HepG2 (cell line): ENCODE measurements around the gene LXN. TPM values are rescaled to one million over a fixed set of nuclear protein-coding genes. Genes with fewer than 3 reads are reported as not detected.

Experiments
- ATAC-seq: fragments of 200-7000 bp; cut with Tn5 transposase; 3 replicates; pipeline ENCODE4 v1.9.1; 2020; ENCODE audit warnings: mild to moderate bottlenecking, moderate library complexity
- BruUV-seq: library from RNA; stranded (reverse); fragments of 400-500 nt; replicated peaks from 2 replicates; lab custom pipeline; 2021; lab: Mats Ljungman, UMichigan
- CTCF ChIA-PET: fragments of 300-600 bp; formaldehyde crosslinking; extraction: SDS; loops from one replicate; lab custom pipeline; 2021; ENCODE audit warnings: low total read pairs, inconsistent platforms, low intra/inter-chr PET ratio; lab: Yijun Ruan, JAX
- POLR2A ChIA-PET: fragments of 350-600 bp; sonication (Branson Sonifier 250); formaldehyde crosslinking; loops from one replicate; lab custom pipeline; 2020; ENCODE audit warnings: antibody characterized with exemption, inconsistent platforms; lab: Yijun Ruan, JAX
- DNase-seq: peaks from one replicate; pipeline ENCODE4 v3.0.0-alpha.2; 2015; ENCODE audit warnings: low spot score
- FAIRE-seq: peaks from 3 replicates; lab custom pipeline; 2011; peaks lifted over from hg19 to GRCh38; lab: Jason Lieb, UNC
- H2AFZ ChIP-seq: one replicate; pipeline ENCODE4 v1.6.1; 2011; ENCODE audit warnings: low read length, inconsistent platforms
- H3K27ac ChIP-seq: fragments of 300-600 bp; 3 replicates; pipeline ENCODE4 v1.8.0; 2011; ENCODE audit warnings: mixed run types, mild to moderate bottlenecking, mixed read lengths, low read length, inconsistent platforms; ENCODE audit not compliant: insufficient read depth; ENCODE audit errors: extremely low read length
- H3K27me3 ChIP-seq, 2 experiments: fragments of 200-600 bp in 1 of 2; 2 replicates in 1 of 2; 3 replicates in 1 of 2; pipeline versions ENCODE4 v1.6.0 to v1.8.0; 2011; ENCODE audit warnings: low read length in 2 of 2, mild to moderate bottlenecking in 2 of 2, moderate library complexity in 2 of 2, inconsistent platforms in 1 of 2; ENCODE audit not compliant: insufficient read depth in 2 of 2, control insufficient read depth in 1 of 2
- H3K36me3 ChIP-seq, 2 experiments: fragments of 200-600 bp in 1 of 2; replicated peaks in 1 of 2; 2 replicates in 1 of 2; 3 replicates in 1 of 2; pipeline versions ENCODE4 v1.5.1 to v1.8.0; 2011; ENCODE audit warnings: low read length in 2 of 2, inconsistent platforms in 1 of 2; ENCODE audit not compliant: insufficient read depth in 2 of 2, control insufficient read depth in 1 of 2
- H3K4me1 ChIP-seq: 2 replicates; pipeline ENCODE4 v1.5.1; 2012; ENCODE audit warnings: low read length, inconsistent platforms; ENCODE audit not compliant: insufficient read depth
- H3K4me2 ChIP-seq: 2 replicates; pipeline ENCODE4 v1.6.0; 2011; ENCODE audit warnings: low read depth, low read length, inconsistent platforms
- H3K4me3 ChIP-seq, 3 experiments: fragments of 200-600 bp in 1 of 3; sonication (generic), shearing (Covaris generic) in 1 of 3; replicated peaks in 1 of 3; 2 replicates each; pipeline ENCODE4 v1.5.1; 2011 to 2016; ENCODE audit warnings: low read length in 3 of 3, inconsistent platforms in 2 of 3, low read depth in 2 of 3, mild to moderate bottlenecking in 2 of 3, control low read depth in 1 of 3, mixed read lengths in 1 of 3; ENCODE audit not compliant: insufficient read depth in 1 of 3
- H3K79me2 ChIP-seq: one replicate; pipeline ENCODE4 v1.6.1; 2011; ENCODE audit warnings: low read length, inconsistent platforms; ENCODE audit not compliant: insufficient read depth
- H3K9ac ChIP-seq: 2 replicates; pipeline ENCODE4 v1.6.0; 2011; ENCODE audit warnings: mild to moderate bottlenecking, low read depth, low read length, inconsistent platforms; ENCODE audit not compliant: insufficient read depth
- H3K9me3 ChIP-seq: 2 replicates; pipeline ENCODE4 v1.5.1; 2012; ENCODE audit warnings: mild to moderate bottlenecking, low read length
- H4K20me1 ChIP-seq: 2 replicates; pipeline ENCODE4 v1.6.0; 2011; ENCODE audit warnings: inconsistent platforms, mild to moderate bottlenecking, low read length, moderate library complexity; ENCODE audit not compliant: insufficient read depth
- E2F2 ChIP-seq: sonication (generic); formaldehyde crosslinking; IDR thresholded peaks from 2 replicates; pipeline ENCODE4 v1.4.0; 2020; ENCODE audit warnings: missing genetic modification reagents, borderline replicate concordance
- GTF3A ChIP-seq: sonication (generic); formaldehyde crosslinking; conservative IDR thresholded peaks from 2 replicates; pipeline ENCODE4 v1.4.0; 2020; ENCODE audit warnings: mild to moderate bottlenecking, missing genetic modification reagents
- HNF4G ChIP-seq, 2 experiments: sonication (generic) in 1 of 2; formaldehyde crosslinking in 1 of 2; IDR thresholded peaks; 2 replicates each; pipeline versions ENCODE4 v1.4.0 to v1.6.1; 2011 to 2020; ENCODE audit warnings: borderline replicate concordance in 2 of 2, low read depth in 2 of 2, mild to moderate bottlenecking in 2 of 2, low read length in 1 of 2, missing genetic modification reagents in 1 of 2, moderate library complexity in 1 of 2
- SETDB1 ChIP-seq: sonication (generic); formaldehyde crosslinking; IDR thresholded peaks from 2 replicates; pipeline ENCODE4 v1.5.1; 2020; ENCODE audit warnings: missing genetic modification reagents, mild to moderate bottlenecking, borderline replicate concordance
- TEF ChIP-seq: sonication (generic); formaldehyde crosslinking; IDR thresholded peaks from 2 replicates; pipeline ENCODE4 v1.5.0; 2020; ENCODE audit warnings: missing genetic modification reagents
- TP53 ChIP-seq: sonication (generic); formaldehyde crosslinking; conservative IDR thresholded peaks from 2 replicates; pipeline ENCODE4 v1.4.0; 2020; ENCODE audit warnings: missing genetic modification reagents
- UBTF ChIP-seq: sonication (generic); formaldehyde crosslinking; IDR thresholded peaks from 2 replicates; pipeline ENCODE4 v1.4.0; 2020; ENCODE audit warnings: mild to moderate bottlenecking, missing genetic modification reagents
- ZBTB40 ChIP-seq, 2 experiments: fragments of 450-650 bp in 1 of 2; sonication (generic) in 1 of 2; formaldehyde crosslinking in 1 of 2; IDR thresholded peaks; 2 replicates each; pipeline versions ENCODE4 v1.6.1 to v1.8.0; 2016 to 2022; ENCODE audit warnings: antibody characterized with exemption in 1 of 2, mild to moderate bottlenecking in 1 of 2, missing genetic modification reagents in 1 of 2
- ZNF343 ChIP-seq: sonication (generic); formaldehyde crosslinking; IDR thresholded peaks from 2 replicates; pipeline ENCODE4 v1.4.0; 2020; ENCODE audit warnings: mild to moderate bottlenecking, missing genetic modification reagents
- ZNF570 ChIP-seq: sonication (generic); formaldehyde crosslinking; IDR thresholded peaks from 2 replicates; pipeline ENCODE4 v1.4.0; 2020; ENCODE audit warnings: mild to moderate bottlenecking, missing genetic modification reagents, borderline replicate concordance
- WGBS: methylation state at CpG from one replicate; pipeline ENCODE4 v1.1.6; 2017; ENCODE audit warnings: low lambda C conversion rate; 5-methylcytosine and 5-hydroxymethylcytosine counted together
- in situ Hi-C: cut with HindIII; loops from 2 replicates; pipeline ENCODE4 v1.10.0; 2017; ENCODE audit warnings: low pct_unique_long_range_greater_than_20kb; ENCODE audit not compliant: extremely low pct_ligation_motif_present
- intact Hi-C: fragments of 100-400 bp; cut with micrococcal nuclease; formaldehyde crosslinking; loops from one replicate; pipeline ENCODE4 v1.10.0; 2022; ENCODE audit not compliant: unreplicated experiment
- polyA plus RNA-seq, 8 experiments: library from polyadenylated mRNA; depleted of rRNA in 3 of 8; stranded (reverse) in 7 of 8; unstranded in 1 of 8; fragments of >200 nt; fragmentation: Illumina TruSeq in 4 of 8; extraction: Trizol in 4 of 8; gene quantifications; 2 replicates each; pipeline versions ENCODE4 v1.2.1 to v1.2.3, GENCODE V29; 2011 to 2016; ENCODE audit warnings: low read depth in 4 of 8, missing spikeins in 1 of 8, mixed read lengths in 1 of 8; ENCODE audit not compliant: insufficient read depth in 1 of 8
- total RNA-seq, 5 experiments: library from RNA; depleted of rRNA; stranded (reverse); fragments of >200 nt; fragmentation: Illumina TruSeq; extraction: Trizol; gene quantifications; 2 replicates each; pipeline ENCODE4 v1.2.3, GENCODE V29; 2016; ENCODE audit warnings: low read depth in 1 of 5

LXN gene
- total and polyA plus RNA-seq, 2 of the 13 experiments (the other 11 are each of a cell fraction or from before 2014, with no cell fraction given): not detected

- Histone ChIP-seq H3K9me3 (no peaks in the 10 kb centered on the region), H4K20me1 (no peaks in the 10 kb centered on the region), H3K4me1 (no peaks in the 10 kb centered on the region), H2AFZ (no peak overlapping the region), H3K27me3 (no peaks in the 10 kb centered on the region), H3K4me2 (no peak overlapping the region), H3K9ac (no peak overlapping the region), H3K4me3 (no peak overlapping the region), H3K36me3 (peaks cover 1 to 9% of the 10 kb centered on the region in 2 experiments; a peak in 3 of 5 replicates), H3K79me2 (no peaks in the 10 kb centered on the region), H3K27ac (no peak overlapping the region)
- FAIRE-seq: no peak
- in situ Hi-C loops (no loop called here), intact Hi-C loops (no loop called here)
- ChIA-PET CTCF (no interaction called here), POLR2A (no interaction called here)
- DNase-seq: no peak
- no TSS peak for BruUV-seq
- WGBS: 94% methylated on average over 2 of the region's 2 CpGs
- no peak for ATAC-seq
- TF ChIP-seq ZNF570 (CRISPR knock-in tag): no peak
- no peak for TF ChIP-seq SETDB1 (CRISPR knock-in tag)
- no peak for TF ChIP-seq TP53 (CRISPR knock-in tag)
- TF ChIP-seq E2F2: no peak
- no peak for TF ChIP-seq ZNF343 (CRISPR knock-in tag)
- TF ChIP-seq UBTF (CRISPR knock-in tag): no peak
- TF ChIP-seq TEF (CRISPR knock-in tag): no peak
- TF ChIP-seq HNF4G (IDR thresholded peaks at IDR 0.05; ENCODE audit: borderline replicate concordance, low read depth, low read length): no peak
- TF ChIP-seq HNF4G (CRISPR knock-in tag; IDR thresholded peaks at IDR 0.05; ENCODE audit: borderline replicate concordance, low read depth): no peak
- no peak for TF ChIP-seq GTF3A (CRISPR knock-in tag)
- TF ChIP-seq ZBTB40 (IDR thresholded peaks at IDR 0.05): no peak
- no peak for TF ChIP-seq ZBTB40 (CRISPR knock-in tag; IDR thresholded peaks at IDR 0.05)
Measured at GRCh38 chr3:158685159-158685558, 12.7 kb upstream of the LXN start.
